GM18870 (cell line): ENCODE measurements around the gene NKX3-2.
"Not testable (repeated sequence)": the region's sequence is repeated elsewhere in the genome, so short reads cannot be mapped to it uniquely, and the experiment has no call there.

Experiments
- ATAC-seq: cut with Tn5 transposase; IDR thresholded peaks from one replicate; pipeline ENCODE4 v1.9.1; 2021; ENCODE audit warnings: moderate library complexity; ENCODE audit not compliant: unreplicated experiment

The NKX3-2 gene

GRCh38 chr4:13543839-13544605 lies at the start of gene NKX3-2:
TSS of gene NKX3-2 (minus strand) at chr4:13544508. CDS start at chr4:13544414, 94 bp downstream.
- no peak for ATAC-seq

GRCh38 chr4:13592220-13592619 lies 47.9 kb upstream of the NKX3-2 start:
- no peak for ATAC-seq

- ATAC-seq, result no peak
These were observed 46.5 kb upstream of the NKX3-2 start for GRCh38 chr4:13590766-13591165.

- ATAC-seq, result no peak
These were observed 44.6 kb upstream of the NKX3-2 start for GRCh38 chr4:13588954-13589353.

- ATAC-seq, result no peak
These were observed 40.2 kb upstream of the NKX3-2 start for GRCh38 chr4:13584481-13584880.

- ATAC-seq, result no peak
These were observed 35.7 kb upstream of the NKX3-2 start for GRCh38 chr4:13580036-13580435.

- ATAC-seq, result no peak
These were observed 33.4 kb upstream of the NKX3-2 start for GRCh38 chr4:13577660-13578059.

GRCh38 chr4:13570916-13571315 lies 26.6 kb upstream of the NKX3-2 start:
- no peak for ATAC-seq

- ATAC-seq, result no peak
These were observed 22.8 kb upstream of the NKX3-2 start for GRCh38 chr4:13567125-13567524.

- ATAC-seq, result no peak
These were observed 18.6 kb upstream of the NKX3-2 start for GRCh38 chr4:13562876-13563275.

GRCh38 chr4:13561673-13562072 lies 17.4 kb upstream of the NKX3-2 start:
- ATAC-seq, result no peak

- ATAC-seq, result not testable (repeated sequence)
These were observed 15.8 kb upstream of the NKX3-2 start for GRCh38 chr4:13560111-13560510.

- ATAC-seq, result no peak
These were observed 15.1 kb upstream of the NKX3-2 start for GRCh38 chr4:13559413-13559812.

GRCh38 chr4:13558881-13559280 lies 14.6 kb upstream of the NKX3-2 start:
- no peak for ATAC-seq

GRCh38 chr4:13555325-13555724 lies 11.0 kb upstream of the NKX3-2 start:
- ATAC-seq, result no peak

GRCh38 chr4:13553081-13553480 lies 8.8 kb upstream of the NKX3-2 start:
- ATAC-seq, result no peak

- ATAC-seq, result peak; percentile 80
These were observed 4.8 kb upstream of the NKX3-2 start for GRCh38 chr4:13548984-13549546.

- ATAC-seq, result no peak
These were observed 4.0 kb upstream of the NKX3-2 start for GRCh38 chr4:13548059-13548983.

GRCh38 chr4:13547485-13548041 lies 3.3 kb upstream of the NKX3-2 start:
- no peak for ATAC-seq

- no peak for ATAC-seq
These were observed 2.7 kb upstream of the NKX3-2 start for GRCh38 chr4:13546941-13547484.
